ENCODE data around the gene CNKSR2.

The CNKSR2 gene

DNA sequence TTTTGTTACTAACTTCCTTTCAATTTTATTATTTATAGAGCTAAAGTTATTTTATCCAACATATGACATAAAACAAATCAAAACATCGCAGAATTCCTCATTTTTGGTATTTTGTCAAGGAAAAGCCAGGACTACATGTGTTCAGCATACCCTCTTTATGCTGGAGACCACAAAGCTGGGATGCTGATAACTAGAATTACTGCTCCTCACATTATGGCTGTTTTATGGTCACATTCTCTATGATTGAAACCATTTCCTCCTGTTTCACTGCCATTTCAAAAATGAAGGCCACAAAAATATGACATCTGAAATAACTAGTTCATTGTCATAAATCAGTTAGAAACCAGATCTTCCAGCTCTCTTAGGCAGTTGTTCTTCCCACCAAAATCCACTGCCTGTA, 242.2 kb downstream of the CNKSR2 start:
- DNase-seq, result no peak

DNA sequence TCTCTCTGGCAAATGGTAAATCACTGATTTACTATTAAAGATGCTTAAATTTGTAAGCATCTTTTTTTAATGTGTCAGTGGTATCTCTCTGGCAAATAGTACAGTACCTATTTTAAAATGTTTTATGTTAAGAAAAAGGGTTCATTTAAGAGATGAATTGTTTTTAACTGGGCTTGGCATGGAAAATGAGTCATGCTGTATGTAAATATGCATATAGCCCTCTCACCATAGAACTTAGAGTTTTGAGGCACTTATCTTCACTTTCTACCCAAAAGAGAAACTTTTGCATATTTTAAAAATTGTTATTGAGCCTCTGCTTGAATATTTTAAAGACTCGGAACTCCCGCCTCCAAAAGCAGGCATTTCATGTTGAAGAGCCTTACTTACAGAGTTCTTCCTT, 246.0 kb downstream of the CNKSR2 start:
- DNase-seq, result no peak

DNA sequence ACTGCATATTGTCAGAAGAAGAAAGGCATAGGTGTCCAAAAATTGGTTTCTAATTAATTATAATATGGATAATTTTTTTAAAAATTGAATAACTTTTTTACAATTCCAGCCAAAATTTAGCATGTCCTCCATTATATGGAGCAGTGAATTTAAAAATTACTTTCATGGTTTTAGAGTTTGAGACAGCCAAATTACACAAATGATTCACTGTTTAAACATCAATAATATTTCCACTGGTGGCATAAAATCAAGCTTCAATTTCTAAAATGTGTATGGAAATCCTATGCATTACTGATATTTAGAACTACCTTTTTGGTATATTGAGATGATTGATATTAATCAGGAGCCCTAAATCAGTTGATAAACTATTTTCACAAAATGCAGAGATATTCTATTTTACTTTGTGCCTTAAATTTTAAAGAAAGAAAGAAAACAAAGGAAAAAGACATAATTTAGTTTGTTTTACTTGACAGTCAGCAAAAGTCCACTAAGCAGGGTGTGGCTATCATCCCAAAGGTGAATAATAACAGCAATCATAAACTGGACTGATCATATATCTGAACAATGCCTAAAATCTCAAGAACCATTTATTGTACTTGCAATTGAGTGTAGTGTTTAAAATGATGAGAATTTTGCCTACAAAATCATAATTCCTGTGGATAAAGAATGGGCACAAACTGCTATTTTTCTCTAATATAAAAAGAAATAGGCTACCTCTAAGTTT, 249.7 kb downstream of the CNKSR2 start:
- no peak for DNase-seq

DNA sequence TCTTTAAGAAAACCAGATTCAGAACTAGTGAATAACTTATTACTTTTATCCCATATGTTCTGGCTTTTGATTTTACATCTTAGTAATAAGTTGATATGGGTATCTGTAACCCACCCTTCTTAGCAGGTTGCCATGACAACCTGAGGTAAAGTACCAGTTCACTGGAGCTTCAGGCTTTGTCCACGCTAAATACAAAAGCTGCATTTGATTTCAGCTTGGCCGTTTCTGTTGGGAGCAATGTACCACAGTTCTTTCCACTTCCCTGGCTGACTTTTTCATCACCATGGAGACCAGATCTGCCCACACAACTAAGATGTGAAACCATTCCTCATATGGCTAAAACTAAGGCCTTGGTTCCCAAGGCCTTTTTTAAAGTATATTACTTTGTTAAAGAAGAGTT, 257.8 kb downstream of the CNKSR2 start:
- no peak for DNase-seq

DNA sequence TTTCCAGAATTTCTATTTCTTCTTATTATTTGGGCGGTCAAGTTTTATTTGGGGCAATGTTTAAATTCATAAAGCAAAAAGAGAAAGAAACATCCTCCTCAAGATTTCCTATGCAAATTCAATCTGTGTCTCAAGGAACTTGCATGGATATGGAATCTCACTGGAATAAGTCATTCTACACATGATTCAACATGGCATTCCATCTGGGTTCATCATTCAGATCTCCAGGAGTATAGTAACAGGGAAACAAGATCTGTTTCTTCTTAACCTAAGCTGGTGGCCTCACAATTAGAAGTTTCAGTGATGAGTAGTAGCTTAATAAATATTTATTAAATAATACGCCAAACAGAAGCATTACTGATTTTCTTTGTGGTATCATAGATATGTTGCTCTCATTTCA, 264.1 kb downstream of the CNKSR2 start:
- DNase-seq, result no peak

DNA sequence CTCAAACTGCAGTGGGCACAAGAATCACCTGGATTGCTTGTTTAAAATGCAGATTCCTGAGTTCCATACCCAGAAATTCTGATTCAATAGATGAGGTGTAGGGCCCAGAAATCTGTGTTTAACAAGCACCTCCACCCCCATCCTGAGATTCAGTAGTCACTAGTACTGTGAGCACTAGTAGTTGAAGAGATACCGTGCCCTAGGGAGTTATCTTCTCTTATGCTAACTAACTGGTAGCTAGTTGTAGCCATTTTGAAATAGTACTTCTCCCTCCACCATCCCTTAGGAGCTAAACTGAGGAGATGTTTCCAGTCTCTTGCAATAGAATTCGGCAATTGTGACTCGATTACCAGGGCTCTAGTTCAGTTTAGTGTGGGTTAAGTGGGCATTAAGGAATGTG, 265.6 kb downstream of the CNKSR2 start:
- DNase-seq, result no peak

DNA sequence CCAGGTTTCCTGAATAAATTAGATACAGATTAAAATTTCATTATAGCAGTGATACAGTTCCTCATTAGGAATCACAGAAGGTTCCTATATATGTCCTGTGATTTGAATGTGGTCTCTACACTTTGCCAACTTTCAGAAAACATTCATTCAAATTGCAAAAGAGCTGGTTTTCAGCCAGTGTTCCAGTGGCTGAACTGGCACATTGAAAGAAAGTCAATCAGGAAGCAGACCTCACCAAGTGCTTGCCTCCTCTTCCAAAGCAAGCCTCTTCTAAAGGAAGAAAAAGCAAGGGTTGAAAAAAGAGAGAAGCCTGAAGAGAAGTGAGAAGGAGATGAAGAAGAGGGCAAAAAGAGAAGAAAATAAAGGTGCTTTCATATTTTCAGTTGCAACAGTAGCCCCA, 271.2 kb downstream of the CNKSR2 start:
- no peak for DNase-seq

DNA sequence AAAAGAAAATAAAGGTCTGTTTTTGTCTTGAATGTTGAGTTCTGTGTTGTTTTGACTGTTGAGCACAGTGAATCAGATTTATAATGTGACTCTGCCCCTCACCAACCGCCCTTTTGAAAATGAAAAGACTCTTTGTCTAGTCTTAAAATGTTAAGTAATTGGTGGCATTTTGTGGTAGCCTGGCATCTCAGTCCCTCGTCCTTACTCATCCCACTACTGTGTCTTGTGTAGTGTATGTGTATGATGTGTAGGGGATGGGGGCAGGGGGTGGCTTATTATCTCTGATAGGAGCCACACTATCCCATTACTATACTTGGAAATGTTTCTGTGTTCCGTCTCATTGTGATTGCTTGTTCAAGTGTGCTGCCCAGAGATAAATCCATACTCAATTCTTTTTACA, 271.7 kb downstream of the CNKSR2 start:
- DNase-seq, result no peak

DNA sequence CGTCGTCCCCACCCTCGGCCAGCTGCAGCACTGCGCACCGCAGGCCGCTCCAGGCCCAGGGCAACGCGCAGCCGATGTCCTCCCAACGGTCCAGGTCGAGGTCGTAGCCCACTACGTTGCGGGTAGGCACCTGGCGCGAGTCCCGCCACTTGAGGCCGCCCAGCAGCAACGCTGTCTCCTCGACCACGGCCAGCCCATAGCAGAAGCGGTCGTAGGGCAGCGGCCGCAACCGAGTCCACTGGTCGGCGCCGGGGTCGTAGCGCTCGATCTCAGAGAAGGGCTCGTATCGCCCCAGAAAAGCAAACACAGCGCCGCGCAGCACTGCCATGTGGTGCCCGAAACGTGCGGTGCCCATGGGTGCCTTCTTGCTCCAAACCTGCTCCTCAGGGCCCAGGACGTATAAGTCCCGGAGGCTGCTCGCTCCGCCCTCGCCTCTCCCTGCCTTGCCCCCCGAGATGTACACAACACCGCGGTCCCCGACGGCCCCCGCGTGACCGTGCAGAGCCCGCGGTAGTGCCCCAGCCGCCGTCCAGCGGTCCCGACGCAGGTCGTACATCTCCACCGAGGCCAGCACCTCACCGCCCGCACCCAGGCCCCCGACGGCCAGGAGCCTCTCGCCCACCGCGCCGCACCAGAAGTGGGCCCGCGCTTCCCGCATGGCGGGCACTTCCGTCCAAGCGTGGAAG, 281.8 kb downstream of the CNKSR2 start:
- no peak for DNase-seq

DNA sequence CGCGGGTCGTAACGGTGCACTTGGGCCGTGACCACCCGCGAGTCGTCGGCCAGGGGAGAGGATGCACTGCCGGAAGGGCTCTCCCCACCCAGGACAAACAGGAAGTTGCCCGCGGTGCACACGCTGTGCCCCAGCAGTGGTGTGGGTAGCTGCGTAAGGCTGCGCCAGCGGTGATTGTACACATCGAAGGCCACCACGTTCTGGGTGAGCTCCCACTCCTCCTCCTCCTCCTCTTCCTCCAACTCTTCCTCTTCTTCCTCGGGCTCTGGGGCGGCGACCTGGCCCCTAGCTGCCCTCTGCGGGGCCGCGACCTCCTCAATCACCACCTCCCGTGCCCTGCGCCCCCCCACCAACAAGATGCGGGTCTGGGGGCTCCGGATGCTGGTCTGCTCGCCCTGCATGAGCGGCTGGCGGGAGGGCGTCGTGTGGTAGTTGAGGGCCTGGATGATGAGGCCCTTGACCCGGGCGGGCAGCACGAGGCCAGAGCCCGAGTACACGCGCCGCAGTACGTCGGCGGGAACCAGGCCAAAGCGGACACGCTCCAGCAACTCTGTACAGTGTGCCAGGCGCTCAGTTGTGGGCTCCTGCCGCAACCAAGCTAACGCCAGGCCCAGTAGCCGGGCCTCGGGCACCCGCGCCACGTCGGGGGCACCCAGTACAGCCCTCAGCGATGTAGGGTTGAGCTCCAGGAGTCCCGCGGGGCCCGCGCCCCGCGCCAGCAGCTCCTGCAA, 282.5 kb downstream of the CNKSR2 start:
- no peak for DNase-seq

DNA sequence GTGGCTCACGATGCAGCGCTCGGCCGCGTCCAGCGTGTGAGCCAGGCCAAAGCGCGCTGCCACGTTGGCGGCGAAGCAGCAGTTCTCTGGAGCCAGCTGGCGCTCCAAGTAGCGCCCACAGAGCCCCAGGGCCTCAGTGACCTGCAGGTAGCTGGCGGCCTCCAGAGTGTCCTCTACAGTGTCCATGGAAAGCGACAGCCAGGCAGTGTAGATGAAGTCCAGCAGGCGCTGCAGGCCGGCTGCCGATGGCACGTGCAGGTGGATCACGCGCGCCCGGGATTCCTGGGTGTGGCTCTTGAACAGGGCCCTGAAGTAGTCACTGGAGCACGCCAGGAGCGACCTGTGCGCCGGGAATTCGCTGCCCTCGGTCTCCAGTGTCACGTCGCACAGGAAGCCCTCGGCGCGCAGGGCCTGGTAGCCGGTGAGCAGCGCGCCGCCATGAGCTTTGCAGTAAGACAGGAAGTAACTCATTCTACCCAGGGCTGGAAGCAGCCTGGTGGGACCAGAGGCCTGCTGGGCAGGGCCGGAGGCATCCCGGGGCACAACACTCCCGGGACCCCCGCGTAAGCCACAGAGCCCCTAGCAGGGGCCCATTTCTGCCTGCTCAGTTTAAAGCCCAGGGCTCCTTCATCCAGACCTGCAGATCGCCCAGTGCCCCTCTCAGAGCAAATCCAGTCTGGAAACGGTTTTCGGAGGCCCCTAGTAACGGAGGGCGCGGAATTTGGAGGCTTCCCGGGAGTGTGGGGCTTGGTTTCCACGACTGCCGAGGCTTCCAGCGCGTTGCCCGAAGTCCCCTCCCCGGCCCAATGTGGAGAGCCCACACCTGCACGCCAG, 283.3 kb downstream of the CNKSR2 start:
- DNase-seq, result peak in 1 of 5 donors; percentile 8

DNA sequence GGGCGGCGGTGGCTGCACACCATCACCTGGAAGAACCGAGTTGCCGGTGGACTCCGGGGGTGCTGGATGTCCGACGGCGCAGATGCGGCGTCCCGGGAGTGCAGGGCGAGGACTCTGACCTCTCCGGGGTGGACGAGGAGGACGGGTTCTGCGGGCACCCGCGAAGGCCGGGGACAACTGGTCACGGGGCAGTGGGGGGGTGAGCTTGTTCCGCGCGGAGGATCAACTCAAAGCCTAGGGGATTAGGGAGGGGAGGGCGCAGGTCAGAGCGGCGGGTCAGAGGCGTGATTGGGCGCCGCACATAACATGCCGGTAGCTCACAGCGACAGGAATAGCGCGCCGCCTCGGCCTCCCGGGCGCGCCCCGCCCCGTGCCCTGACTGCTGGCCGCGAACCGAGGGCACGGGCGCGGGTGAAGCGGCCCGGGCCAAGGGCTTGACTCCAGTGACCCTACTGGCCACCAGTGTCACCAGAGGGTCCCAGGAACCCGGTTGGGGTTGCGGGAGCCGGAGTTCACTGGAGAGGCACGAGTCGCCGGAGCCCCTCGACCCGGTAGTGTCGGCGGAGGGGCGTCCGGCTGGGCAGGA, 284.0 kb downstream of the CNKSR2 start, which contains the start of gene KLHL34:
Gene KLHL34, minus strand, starts transcription at position 179 of the 586 bp plus-strand sequence. CDS start 542 bp downstream, outside the sequence.
- no peak for DNase-seq

DNA sequence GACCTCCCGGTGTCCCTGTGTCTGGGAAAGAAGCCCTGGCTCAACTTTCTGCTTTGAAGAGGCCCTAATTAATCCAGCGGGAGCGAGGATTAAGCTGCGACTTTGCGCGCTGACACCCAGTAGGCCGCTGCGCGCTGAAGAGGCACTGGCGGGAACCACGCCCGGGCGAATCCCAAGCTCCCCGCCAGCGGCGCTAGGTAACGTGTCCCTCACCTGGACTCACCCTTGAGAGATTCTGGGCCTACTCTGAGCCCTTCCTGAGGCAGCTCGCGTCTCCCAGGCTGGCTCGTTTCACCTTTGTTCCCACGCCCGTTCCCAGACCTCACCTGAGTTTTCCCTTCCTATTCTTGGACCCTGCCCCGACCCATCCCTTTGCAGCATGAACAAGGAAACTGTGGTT, 284.5 kb downstream of the CNKSR2 start:
- peak in 1 of 5 donors; percentile 2 for DNase-seq

DNA sequence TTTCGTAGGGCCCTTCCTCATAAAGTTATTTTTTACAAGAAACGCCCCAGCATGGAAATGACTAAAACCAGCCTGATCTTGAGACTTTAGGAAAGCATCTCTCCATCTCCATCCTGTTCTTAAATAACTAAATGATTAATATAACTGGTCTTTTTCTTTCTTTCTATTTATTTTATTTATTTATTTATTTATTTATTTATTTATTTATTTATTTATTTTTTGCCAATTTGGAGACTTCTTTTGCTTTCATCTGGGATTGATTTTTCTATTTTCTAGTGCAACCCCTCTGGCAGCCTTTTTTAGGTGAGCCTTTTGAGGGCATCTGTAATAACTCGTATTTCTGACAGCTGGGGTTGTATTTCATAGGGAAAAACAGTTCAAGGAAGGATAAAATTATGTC, 285.1 kb downstream of the CNKSR2 start:
- DNase-seq, result no peak

DNA sequence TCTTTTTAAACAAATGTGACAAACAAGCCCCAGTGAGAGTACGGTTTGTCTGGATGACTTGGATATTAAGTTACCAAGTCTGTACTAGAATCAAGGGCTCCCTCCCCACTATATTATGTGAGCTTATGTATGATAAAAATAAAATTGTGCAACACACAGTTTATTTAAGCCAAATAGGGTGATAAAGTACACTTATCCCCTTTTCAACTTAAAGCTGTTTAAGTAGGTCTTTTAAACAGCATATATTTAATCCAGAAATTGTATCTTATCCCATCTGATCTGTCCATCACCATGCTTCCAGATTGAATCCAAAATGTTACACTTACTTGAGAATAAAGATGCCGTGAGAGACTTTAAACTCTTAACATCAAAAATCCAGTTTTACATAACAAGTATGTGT, 285.9 kb downstream of the CNKSR2 start:
- no peak for DNase-seq

DNA sequence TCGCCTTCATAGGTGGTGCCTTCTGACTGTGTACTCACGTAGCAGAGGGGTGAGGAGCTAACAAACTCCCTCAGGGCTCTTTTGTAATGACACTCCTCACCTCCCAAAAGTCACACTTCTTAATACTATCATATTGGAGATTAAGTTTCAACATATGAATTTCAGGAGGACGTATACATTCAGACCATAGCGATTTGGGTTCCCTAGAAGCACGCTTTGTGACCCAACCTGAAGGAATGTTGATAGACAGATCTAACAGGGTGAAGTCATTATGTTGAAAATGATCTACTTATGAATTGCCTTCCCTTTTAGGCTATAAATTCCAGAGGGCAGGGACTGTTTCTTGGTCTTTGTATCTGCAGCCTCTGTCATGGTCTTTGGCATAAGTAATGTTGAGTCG, 287.1 kb downstream of the CNKSR2 start:
- no peak for DNase-seq

DNA sequence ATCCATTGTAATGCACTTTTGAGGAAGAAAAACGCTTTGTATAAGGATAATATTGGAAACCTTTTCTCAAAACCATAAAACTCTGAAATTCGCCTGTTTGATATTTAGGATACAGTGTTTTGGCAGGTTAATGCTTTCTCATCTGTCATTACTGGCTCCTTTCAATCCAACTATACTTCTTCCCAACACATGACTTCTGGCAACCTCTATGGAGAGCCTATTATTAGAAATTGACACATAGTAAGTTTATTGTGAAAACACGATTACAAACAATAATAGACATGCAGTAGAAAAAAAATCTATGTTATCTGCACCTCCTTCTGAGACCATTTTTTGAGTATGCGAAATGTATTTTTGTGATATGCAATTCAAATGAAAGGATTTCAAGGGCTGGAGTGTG, 288.5 kb downstream of the CNKSR2 start:
- no peak for DNase-seq

DNA sequence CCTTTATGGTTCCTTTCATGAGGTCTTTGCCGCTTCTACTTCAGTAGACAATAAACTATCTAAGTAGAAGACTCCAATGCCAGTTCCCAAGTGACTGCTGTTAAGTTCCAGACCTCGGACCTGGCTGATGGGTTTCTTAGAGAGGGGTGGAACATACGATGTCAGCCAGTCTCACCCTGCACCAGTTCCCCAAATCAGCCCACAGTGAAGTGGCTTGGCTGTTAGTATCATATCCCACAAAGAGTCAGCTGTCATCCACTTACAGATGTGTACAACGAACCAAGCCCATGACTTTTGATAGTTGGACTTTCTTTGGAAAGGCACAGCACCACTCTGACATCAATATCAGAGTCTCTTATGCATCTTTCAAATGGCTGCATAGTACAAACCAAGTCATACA, 292.0 kb downstream of the CNKSR2 start:
- DNase-seq, result no peak

DNA sequence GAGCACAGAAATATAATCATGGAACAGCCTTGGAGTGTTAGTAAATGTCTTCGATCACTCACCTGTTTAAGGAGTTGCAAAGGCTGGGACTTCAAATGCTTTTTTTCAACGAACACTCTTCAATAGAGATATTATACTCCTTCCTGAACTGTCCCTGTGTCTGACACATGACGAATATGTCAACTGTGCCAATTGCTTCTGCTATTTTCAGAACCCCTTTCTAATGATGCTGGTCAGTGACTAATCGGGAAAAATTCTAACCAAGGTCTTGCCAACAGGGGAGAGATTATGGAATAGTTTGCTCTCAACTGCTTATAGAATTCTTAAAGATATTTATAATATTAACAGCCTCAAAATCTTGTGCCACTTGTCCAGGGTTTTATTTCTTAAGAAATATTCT, 292.5 kb downstream of the CNKSR2 start:
- DNase-seq, result no peak

DNA sequence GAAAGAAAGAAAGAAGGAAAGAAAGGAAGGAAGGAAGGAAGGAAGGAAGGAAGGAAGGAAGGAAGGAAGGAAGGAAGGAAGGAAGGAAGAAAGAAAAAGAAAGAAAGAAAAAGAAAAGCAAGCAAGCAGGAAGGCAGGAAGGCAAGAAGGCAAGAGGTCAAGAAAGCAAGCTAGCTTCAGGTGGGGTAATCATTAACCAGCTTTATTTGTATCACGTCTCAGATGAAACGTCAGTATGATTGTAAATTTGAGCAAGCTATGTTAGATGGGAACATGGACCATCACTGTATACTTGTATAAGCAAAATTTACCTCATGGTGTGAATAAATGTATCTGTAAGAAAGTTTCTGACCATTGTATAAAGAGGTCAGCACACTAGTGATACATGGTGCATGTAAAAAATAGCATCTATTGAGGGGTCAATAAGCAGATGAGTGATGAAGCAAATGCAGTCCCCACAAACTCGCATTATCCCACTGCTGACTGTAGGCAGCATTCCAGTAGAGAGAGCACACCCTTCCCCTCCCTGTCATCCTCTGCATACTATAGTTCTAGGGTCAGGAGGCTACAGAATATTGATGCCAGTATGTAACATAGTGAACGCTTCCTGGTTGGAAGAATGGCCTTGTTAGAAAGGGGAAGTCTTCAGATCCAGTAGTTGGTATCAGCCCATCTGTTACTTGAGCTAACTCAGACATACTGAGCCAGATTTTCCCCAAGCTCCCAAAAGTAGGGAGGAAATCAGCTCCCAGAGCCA, 300.4 kb downstream of the CNKSR2 start:
- no peak for DNase-seq

DNA sequence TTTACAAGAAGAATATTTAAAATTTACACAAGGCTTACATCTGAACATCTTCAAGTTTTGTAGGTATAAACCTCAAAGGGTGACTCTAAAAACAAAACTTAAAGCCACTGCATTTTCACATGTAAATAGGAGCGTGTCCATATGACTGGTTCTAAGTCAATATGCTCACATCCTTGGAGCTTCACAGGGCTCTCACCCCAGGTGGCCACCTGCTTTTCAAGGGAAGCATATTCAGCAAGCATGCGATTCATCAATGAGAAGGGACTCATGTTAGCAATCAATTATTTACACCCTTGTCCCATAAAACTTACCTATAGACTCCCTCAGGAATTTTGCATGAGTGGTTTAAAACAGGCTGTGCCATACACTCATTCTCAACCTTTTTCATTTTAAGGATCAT, 301.7 kb downstream of the CNKSR2 start:
- no peak for DNase-seq
